Stimulated activated CD4-positive, alpha-beta T cell treated with anti-CD3 and anti-CD28 coated beads, Interleukin-4, amount 100 ng/mL, for 4 hours (primary cell): Measurements from ENCODE around the gene WHRN.

Experiments used
- DNase-seq, 2 experiments: peaks; one replicate each; pipeline ENCODE4 v3.0.0-alpha.2; 2020

WHRN gene

DNA sequence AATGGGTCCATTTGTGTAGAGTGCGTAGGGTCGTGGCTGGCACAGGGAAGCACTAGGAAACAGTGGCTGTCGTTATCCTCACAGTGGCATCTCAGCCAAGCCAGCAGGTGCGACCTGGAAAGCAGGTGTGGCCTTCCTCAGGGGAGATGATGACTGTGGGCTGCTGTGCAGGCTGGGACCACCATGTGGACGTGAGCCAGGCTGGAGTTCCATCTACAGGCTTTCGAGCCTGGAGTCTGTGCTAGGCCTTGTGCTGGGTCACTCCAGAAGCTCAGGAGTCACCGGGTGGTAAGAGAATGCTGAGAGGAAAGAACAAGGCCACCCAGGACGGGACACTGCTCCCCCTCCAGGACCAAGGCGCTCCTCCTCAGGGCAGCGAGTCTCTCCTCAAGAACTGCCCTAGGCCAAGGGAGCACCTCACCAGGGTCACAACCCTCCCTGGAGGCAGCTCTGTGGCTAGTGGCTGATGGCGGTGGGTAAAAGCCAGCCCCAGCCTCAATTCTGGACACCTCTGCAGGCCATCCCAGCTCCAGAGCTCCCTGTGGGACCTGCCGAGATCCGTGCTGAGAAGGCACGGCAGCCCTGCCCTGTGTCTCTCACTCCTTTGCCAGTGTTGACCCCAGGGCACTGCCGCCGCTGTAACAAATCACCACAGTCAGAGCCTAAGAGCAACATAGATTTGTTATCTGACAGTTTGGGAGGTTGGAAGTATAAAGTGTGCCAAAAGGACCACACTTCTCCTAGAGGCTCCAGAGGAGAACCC is 36.0 kb downstream of the WHRN start:
- DNase-seq, result no peak

DNA sequence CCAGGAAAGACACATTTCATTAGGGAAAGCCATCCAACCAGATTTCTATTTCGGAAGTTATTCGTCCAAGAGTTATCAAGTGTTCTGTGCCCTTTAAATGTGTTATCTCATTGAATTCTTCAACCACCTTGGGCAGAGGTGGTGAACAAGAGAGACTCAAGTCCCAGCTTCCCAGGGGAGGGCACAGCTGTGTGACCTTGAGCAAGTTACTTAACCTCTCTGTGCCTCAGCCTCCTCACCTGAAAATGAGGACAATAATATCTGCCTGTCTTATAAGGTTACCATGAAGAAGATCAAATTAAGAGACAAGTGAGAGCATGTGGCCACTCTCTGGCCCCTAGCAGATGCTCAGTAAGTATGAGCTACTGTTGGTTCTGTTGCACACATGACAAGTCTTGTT is 37.4 kb downstream of the WHRN start:
- no peak for DNase-seq

DNA sequence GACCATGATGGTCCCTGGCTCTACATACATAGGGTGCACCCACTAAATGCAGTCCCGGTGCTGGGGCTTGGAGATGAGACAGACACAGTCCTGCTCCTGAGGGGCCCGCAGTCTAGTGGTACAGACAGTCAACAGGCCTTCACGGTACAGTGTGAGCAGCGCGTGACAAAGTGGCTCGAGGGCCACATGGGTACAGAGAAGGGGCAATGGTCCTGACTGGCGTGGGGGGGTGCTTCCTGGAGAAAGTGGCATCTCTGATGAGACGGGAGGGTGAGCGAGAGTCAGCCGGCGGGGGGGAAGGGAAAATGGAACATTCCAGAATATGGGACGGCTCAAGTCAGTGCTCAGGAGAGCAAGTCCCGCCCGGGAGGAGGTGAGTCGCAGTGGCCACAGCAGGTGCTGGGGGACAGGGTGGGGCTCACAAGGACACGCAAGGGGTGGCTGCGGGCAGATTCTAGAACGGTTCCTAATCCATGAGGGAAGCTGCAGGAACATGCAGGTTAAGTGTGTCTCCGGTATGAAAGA is 38.0 kb downstream of the WHRN start:
- DNase-seq, result no peak

DNA sequence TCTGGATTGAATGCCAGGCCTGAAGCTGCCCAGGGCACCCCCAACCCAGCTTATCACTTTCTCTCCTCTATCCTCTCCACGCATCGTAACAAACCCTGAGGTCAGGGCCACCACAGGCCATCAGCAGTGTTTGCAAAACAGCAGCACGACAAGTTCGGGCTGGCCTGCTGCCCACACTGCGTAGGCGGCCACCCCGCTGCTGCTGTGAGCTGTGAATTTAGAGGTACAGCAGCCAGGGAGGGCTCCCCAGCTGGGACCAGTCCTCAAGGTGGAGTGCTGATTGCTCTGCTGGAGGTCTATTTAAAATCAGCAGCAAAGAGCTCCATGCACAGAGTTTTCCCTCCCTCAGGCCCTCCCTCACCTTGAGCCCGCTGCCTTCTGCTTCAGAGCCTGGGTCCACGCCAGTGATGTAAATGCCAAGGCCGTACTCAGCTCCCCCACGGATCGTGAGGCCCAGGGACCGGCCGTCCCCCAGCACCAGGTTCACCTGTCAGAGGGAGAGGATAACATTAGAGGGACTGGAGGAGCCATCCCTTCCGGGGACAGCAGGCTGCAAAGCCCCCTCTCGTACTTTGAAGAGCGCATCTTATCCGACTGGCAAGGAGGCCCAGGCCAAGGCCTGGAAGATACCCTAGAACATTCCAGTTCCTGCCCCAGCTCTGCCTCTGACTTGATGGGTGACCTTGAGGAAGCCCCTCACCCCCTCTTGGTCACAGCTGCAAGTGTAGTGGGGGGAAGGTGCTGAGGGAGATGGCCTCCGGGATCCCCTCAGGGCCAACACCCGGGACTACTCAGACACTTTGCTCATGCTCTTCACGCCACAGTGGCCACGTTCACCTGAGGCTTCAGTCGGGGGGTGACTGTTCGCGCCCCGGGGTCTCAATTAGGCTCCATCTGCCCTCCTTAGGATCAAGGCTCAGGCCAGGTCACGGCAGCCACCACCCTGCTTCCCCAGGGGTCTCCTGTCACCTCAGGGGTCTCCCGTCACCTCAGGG is 39.1 kb downstream of the WHRN start:
- no peak for DNase-seq

DNA sequence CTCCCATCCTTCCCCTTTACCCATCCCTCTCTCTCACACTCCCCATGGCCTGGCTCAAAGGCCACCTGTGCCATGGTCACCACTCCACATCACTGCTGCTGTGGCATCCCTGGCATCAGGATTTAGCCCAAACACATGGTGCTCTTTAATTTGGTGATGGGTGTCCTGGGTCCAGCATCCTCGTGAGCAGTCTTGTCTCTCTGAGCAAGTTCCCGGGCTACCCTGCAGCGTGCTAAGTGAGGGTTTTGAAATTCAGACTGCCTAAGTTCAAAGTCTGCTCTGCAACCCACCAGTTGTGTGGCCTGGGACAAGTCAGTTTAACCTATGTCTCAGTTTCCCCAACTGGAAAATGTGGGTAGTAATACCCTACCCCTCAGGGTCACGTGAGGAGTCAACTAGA is 39.9 kb downstream of the WHRN start:
- DNase-seq, result no peak

DNA sequence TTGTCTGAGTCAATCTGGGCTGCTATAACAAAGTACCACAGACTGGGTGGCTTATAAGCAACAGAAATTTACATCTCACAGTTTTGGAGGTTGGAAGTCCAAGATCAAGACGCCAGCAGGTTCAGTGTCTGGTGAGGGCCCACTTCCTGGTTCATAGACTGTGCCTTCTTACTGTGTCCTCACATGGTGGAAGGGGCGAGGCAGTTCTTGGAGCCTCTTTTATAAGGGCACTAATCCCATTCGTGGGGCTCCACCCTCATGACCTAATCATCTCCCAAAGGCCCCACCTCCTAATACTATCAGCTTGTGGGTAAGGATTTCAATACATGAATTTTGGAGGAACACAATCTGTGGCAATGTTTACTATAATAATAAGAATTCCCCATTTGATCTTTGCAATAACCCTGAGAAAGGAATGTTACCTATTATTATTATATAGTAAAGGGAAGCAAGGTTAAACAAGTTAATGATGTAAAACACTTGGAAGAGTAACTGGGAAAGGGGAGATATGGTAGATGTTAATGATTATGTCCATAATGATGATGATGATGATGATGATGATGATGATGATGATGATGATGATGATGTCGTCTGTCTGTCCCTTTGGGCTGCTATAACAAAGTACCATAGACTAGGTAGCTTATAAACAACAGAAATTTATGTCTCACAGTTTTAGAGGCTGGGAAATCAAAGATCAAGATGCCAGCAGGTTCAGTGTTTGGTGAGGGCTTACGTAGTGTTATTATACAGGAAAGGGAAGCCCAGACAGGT is 40.8 kb downstream of the WHRN start:
- DNase-seq, result no peak

DNA sequence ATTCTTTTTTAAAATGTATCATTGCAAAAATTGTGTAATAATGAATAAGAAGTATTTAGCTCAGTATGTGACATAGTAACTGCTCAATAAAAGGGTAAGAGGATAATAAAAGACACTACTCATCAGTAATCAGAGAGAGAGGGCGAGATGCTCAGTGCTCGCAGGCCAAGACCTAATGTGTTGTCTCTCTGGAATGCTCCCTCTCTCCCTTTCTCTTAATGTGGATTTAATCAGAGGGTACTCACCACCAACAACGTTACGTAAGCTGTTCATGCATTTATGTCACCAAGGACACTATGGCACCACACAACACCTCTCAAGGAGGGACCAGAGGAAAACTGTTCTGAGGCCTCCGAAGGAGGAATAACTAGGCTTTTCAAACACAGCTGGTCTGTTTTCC is 42.5 kb downstream of the WHRN start:
- no peak for DNase-seq

DNA sequence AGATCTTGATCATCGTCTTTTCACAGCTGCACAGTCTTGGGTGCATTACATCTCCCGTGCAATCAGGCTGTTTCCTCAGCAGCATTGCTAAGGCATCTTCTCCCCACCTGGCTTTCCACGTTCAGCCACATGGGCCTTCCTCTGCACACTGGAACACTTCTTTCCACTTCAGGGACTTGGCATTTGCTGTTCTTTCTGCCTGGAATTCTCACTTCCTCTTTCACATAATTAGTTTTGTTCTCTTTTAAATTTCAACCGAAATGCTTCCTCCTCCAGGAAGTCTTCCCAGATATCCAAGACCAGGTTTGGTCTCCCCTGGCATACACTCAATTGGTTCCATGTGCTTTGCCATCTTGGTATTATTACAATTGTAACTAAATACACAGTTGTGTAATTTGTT is 43.8 kb downstream of the WHRN start:
- DNase-seq, result no peak

DNA sequence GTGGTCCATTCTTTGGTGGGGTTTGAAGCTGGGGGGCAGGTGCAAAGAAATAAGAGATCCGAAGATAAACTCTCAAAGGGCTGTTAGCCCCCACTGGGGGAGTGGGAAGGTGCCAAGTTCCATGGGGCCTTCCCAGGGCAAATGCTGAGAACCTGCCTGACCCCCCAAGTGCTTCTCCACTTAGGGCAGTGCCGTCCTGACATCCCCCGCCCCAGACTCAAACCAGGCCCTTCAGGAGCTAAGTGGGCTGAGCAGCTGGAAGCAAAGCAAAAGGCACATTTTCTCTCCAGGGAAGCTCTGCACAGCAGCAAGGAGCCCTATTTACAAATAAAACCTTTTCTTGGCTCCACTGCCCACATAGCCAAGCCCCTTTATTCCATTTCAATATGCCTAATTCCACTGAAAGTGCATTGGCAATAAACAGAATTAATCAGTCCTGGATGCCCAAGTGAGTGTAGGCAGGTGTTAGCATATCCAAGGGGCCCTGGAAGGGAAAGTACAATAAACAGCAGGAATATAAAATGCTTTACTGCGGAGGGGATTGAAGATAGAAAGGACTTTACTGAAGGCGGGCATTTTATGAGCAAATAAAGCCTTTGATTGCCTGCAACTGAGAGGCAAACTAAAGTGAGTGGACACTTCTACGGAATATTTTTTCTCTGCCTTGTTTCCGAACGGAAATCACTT is 44.6 kb downstream of the WHRN start:
- no peak for DNase-seq

DNA sequence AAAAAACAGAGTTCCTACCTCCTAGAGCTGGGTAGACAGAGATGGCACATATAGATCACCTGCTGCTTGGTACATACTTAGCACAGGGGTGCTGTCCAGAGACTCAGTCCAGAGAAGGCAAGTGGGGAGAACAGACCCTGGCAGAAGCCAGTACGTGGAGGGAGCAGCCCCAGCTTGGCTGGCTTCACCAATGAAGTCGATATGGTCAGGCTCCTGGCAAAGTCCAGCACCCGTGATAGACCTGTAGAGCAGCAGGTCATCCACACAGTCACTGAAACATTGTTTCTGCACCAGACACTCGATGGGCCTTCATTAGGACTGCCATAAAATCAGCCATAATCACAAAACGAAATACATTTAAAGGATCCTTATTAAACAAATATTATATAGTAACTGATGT is 45.8 kb downstream of the WHRN start:
- DNase-seq, result no peak

DNA sequence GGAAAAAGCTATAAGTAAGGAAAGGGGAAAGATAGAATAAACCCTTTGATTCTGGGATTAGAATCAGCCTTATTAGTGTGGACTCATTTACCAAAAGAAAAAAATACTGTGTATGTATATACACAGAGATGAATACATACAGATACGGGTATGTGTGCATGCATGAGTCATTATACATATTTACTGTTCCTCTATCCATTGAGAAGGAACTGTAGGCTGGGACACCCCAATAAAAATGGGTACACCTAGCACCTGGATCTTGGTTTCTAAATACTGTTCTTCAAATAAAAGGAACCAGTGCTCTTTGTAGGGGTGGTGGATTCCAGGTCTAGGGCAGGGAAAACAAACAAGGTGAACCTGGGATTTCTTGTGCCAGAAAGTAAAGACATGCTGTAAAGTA is 48.3 kb downstream of the WHRN start:
- no peak for DNase-seq

DNA sequence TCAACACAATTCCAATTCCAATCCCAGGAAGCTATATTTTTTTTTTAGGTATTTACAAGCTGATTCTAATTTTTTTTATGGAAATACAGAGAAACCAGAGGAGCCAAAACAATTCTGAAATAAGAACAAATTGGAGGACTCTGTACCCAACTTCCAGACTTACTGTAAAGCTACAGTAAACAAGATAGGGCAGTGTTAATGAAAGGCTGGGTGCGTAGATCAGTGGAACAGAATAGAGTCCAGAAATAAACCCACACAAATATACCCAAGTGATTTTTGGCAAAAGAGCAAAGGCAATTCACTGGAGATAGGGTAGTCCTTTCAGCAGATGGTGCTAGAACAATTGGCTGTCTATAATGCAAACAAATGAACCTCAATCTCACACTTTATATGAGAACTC is 50.6 kb downstream of the WHRN start:
- DNase-seq, result no peak

DNA sequence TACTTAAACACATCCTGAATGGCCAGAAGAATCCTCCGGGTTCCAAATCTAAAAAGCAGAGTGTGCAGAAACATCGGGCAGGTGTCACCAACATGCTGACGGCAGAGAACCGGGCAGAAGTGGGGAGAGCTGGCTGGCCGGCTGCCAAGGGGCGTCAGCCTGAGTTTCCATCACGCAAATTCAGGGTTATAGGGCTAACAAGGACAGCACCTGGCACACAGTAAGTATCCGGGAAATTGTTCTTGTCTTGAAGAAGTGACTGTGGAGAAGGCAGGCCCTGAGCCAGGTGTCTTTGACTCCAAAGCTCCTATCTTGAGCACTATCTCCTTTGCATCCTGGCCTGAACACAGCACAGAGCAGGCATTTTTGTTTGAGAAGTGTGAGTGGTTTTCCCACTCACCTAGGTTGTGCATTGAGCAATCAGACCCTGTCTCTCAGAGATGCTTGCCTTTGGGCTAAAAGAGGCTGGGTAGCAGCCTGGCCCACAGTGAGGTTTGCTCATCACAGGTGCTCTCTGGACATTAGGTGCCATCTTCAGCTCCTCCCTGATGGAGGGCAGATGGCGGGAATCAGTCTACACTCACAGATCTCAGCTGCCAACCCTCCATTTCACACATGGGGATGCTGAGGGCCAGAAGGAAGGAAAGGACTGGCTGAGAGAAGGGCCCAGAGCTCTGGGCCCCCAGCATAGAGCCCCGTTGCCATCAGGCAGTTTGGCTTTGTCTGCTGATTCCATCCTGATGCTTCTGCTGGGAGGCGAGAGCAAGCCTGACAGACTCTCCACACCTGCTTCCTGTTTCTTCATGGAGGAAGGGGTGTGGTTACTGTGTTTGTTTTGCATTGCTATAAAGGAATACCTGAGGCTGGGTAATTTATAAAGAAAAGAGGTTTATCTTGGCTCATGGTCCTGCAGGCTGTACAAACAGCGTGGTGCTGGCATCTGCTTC is 52.8 kb downstream of the WHRN start:
- DNase-seq, result peak; percentile 16 to 22

DNA sequence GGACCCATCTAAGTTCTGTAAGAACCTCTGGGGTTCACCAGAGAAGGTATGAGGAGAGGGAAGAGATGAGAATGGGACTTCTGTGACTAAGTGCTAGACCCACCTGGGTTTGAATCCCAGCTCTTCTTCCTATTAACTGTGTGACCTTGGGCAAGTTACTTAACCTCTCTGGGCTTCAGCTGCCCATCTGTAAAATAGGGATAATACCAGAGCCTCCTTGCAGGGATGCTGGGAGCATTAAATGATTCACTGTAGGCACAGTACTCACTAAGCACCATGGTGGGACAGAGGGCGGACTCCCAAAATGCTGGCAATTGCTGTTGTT is 53.6 kb downstream of the WHRN start:
- no peak for DNase-seq

DNA sequence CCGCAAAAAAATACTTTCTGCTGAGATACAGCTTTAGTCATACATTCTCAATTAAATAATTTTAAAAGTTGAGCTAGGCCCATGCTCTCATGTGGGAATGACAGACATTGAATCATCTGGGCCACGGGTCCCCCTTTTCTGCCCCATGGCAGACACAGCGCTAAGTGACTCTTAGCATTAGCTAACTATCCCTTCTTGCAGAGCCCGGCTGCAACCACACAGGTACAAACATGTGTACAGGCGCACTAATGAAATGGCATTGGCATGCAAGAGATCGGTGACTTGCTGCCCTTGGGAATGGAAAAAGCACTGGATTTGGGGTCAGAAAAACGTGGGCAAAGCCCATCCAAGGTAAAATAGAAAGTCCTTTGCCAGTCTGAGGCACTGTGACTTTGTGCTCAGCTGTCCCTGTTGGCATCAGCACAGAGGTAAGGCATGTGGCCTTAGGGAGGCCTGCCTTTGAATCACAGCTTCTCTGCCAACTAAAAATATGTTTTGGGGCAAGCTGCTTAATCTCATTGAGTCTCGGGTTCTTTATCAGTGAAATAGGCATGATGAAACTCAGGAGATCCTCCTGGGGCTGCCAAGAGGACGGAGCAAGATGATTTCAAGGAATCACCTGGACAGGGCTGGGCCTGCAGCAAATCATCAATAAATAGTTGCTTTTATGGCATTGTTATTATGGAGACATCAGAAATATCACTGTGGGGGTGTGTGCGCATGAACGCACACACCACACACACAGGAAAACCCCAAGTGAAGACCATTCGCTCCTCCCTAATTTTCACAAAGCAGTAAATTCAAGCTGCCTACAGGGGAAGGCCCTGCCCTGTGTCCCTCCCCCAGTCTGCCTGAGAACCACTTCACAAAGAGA is 54.2 kb downstream of the WHRN start:
- no peak for DNase-seq

DNA sequence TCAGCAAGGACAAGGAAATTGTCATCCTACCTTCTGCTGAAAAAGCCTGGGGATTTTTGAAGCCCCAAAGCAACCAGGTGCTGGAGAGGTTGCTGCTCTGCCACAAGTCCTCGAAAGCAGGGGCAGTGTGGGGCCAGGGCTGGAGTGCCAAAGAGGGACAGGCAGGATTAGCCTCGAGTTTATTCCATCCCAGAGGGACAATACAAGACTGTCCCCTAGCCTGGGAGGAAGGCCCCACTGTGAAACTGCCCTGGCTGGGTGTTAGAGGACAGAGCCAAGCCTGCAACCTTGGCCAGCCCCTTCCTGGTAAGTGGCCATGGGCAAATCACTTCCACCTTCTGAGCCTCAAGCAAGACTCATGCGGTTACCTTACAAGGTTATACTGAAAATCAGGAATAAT is 55.1 kb downstream of the WHRN start:
- DNase-seq, result no peak

DNA sequence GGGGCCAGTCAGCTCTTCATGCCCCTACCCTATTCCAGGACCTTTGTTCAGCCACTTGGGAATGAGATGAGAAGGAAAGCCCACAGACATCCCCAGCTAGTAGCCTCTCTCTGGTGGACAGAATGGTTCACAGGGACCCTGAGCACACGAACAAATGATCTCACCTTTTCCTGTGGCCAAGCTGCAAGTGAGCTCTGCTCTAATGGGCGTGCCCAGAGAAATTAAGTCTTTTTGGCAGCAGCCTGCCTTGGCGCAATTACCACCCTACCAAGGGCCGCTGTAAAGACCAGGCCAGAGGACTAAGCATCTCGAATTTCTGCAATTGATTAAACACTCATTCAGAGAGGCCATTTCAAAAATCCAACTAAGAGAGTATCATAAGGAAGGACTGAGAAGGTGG is 56.0 kb downstream of the WHRN start:
- DNase-seq, result no peak

DNA sequence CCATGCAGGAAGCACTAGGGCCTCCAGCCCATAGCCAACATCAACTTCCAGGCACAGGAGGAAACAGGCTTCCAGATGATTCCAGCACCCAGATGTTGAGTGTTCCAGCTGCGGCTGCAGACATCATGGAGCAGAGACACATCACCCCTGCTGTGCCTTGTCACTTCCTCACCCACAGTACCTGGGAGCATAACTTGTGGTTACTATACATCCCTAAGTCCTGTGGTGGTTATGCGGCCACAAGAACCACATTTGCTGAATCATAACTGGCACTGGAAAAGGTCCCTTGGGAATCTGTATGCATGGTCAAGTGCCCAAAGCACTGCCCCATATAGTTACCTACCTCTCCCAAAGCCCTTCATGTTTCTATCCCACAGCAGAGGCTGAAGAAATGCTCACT is 56.6 kb downstream of the WHRN start:
- no peak for DNase-seq

DNA sequence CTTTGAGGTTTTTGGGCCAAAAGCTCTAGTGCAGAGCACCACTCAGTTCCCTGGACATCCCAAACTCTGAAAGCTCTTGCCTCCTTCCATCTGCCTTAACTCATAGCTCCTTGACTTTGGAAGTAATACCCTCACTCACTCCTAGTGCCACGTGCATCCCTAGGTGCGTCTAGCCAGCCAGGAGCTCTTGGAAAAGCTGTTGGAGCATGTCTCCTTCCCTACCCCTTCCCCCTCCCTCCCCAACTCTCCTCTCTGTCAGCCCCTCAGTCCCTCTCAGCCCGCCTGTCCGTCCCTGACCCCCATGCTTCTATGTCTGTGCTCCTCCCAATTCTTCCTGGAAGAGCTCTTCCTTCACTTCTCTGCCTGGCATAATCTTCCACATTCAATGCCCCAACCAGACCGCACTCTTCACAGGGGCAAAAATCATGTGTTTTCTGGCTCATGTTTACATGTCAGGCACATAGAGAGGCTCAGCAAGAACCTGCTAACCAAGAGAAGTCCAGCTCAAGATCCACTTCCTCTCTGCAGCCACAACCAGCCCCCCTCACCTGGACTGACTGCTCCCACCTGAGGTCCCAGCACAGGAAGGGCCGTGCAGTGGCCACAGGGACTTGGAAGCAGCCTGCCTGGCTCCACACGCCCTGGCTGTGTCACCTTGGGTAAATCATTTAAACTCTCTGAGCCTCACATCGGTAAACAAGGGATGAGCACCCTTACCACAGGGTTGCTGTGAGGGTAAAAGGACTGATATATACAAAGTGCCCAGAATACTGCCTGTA is 58.4 kb downstream of the WHRN start:
- no peak for DNase-seq

DNA sequence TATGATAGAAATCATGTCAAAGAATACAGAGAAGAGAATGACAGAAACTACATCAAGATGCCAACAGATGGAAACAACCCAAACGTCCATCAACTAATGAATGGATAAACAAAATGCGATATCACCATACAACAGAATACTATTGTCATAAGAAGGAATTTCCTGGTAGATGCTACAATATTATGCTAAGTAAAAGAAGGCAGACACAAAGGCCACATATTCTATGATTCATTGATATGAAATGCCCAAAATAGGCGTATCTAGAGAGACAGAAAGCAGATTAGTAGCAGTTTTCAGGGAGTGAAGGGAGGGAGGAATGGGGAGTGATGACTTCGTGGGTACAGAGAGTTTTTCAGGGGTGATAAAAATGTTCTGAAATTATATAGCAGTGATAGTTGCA is 59.2 kb downstream of the WHRN start:
- no peak for DNase-seq
